Stimulated activated CD4-positive, alpha-beta T cell treated with anti-CD3 and anti-CD28 coated beads, Interleukin-1b, Interleukin-23, amount 100 ng/mL, for 48 hours (primary cell): ENCODE results near the gene JAZF1.

ENCODE experiments used
- DNase-seq: peaks from one replicate; pipeline ENCODE4 v3.0.0-alpha.2; 2020

Gene JAZF1

DNA sequence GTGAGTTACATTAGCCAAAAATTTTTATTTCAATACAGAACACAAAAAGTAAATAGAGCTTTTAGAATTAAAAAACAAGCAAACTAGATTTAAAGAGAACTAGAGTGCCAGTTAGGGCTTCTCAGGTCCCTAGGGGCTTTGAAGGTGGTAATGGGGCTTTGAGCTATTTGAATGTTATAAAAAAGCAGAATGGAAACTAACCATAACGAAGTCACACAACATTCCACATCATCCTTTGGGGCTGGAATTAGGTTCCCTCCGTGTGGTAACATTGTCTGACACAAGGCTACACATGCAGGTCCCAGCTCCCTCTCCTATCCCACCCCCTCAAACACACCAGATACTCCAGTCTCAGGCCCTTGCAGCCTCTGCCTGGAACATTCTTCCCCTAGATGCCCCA lies 15.3 kb downstream of the JAZF1 start:
- DNase-seq = no peak

DNA sequence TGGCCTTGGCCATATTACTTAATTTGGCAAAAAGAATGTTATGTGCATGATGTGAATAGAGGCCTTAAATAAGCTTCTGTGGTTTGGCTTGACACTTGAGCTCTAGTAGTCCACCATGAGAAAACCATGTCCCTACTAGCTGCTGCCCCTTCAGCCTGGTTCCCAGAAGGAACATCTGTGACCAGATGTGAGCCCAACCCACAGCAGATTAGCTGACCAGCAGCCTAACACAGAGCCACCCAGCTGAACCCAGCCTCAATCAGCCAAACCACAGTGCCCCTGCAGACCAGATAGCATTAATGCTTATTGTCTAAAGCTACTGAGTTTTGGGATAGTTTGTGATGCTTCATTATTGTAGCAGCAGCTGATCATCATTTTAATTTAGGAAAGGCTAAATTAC lies 16.6 kb downstream of the JAZF1 start:
- DNase-seq = no peak

DNA sequence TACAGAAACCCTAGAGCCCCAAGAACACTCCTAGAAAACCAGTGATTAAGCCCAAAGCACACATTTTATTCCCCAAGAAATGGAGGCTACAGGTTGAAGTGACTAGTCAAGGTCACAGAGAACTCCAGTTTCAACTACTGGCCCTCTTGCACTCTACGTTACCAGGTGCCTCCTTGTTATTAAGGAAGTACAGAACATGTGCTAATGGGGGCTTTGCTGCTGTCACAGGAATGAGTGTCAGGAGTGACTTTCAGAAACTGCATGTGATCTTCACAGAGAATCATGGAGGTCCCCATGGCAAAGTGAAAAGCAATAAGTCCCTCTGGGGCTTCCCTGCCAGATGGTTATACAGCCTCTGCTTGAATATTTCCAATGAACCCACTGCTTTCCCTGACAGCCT lies 19.3 kb downstream of the JAZF1 start:
- DNase-seq = no peak

DNA sequence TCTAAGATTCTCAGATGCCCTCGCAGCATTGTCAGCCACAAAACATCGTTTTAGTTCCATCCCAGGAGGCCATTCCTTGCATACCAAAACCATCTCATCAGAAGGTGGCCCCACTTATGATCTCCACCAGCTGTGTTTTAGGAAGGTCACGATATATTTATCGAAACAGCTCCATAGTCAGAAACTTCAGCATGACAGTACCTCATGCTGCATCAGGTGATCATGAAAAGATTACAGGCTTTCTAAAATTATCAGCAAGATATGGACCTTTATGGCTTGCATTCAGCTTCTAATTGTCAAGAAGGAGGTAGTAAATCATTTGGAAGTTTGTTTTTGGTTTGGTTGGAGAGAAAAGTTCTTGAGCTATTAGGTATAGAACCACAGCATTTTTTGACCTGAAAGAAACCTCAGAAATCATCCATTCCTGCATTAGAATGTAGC lies 20.0 kb downstream of the JAZF1 start:
- DNase-seq = no peak

DNA sequence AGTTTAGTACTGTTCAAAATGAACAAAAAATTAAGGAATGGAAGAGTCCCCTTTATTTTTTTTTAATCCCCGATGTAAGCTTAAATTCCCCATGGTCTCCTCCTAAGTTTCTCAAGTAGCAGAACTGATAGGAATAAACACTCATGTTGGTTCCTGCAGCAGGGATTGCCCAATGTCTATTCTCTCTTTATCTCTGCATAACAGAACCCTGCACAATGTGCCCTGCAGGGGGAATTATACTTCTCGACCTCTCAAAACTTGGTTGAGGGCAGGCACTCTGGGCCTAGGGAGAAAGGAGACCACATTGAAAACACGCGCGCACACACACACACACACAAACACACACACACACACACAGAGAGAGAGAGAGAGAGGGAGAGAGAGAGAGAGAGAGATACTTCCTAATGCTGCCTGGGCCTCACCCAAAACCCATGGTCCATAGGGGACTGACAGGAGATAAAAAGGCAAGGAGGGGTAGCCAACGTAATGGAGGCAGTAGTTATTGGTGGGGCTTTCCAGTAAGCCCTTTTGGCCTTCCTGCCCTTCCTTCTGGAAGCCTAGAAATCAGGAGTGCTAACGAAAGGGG lies 22.7 kb downstream of the JAZF1 start:
- no peak for DNase-seq

DNA sequence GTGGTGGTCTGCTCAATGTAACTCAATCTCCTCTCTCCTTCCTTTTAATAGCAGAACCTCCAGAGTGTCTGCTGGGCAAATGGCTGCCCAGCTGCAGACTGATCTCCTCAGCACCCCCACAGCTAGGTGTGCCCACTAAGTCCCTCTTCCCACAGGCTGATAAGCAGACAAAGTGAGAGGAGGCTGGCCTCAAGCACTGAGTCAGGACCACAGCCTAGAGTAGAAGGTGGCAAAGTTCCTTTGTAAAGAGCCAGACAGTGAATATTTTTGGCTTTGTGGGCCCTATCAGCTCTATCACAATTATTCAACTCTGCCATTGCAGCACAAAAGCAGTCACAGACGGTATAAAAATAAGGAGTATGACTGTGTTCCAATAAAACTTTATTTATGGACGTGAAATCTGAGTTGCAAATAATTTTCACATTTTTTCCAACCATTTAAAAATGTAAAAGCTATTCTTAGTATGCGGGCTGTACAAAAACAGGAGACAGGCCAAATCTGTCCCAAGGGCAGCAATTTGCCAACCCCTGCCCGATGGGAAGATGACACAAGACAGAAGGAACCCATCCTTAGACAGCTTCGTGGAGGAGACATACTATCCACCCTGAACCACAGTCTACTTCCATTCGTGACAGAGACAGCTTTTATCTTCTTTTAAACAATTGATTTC lies 23.4 kb downstream of the JAZF1 start:
- DNase-seq = no peak

DNA sequence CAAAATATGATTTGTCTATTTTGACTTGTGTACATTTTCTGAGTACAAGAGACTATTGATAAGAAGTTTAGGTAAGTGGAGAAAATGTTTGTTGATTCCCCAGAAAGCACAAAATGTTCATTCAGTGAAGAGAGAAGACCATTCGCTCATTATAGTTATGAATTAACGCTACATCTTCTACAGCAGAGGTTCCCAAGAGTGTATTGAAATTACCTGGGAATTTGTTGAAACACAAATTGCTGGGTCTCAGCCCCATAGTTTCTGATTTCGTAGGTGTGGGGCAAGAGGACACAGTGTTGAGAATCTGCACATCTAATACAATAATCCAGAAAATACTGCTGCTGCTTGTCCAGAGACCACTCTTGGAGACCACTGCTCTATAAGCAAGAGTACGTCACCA lies 24.2 kb downstream of the JAZF1 start:
- DNase-seq = no peak

DNA sequence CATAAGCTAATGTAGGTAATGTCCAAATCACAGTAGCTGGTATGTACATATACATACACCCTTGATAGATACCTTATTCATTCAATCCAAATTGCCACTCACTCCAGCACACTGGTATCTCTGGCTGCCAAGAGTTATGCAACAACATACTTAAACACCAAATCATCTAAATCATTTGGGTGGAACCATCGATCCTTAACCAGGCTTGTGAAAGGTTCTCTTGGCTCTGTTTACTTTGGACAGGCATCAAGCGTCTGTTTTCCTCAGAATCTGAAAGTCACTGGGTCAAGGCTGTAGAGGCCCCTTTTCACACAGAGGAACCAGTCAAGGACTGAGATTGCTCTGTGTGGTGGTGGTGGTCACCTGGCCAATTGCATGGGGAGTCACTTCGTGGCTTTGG lies 24.6 kb downstream of the JAZF1 start:
- DNase-seq = no peak

DNA sequence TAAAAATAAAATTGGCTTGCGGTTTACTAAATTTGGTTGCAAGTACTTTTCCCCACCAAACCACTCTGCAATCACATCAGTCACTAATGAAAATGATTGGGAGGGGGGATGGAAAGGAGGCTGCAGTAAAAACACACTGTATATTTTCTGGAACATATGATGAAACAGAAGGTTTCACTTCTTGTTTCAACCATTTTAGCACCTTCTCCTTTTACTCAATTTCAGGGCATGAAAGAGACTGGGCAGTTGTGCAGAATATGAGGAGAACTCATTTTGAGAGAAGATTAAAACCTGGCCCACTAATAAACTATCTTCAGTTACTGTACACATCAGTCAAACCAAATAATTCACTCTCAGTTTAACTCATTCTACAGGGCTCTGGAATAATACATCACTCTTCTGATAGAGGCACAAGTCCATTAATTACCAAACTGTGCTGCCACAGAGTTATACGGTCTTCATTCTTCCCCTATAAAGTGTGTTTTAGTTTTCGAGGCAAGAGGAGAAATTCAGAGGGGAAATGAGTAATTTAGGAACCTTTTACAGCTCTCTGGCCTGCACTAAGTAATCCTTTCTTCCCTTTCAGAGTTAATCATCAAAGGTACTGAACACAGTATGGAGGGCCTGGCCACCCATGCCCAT lies 25.5 kb downstream of the JAZF1 start:
- DNase-seq = no peak

DNA sequence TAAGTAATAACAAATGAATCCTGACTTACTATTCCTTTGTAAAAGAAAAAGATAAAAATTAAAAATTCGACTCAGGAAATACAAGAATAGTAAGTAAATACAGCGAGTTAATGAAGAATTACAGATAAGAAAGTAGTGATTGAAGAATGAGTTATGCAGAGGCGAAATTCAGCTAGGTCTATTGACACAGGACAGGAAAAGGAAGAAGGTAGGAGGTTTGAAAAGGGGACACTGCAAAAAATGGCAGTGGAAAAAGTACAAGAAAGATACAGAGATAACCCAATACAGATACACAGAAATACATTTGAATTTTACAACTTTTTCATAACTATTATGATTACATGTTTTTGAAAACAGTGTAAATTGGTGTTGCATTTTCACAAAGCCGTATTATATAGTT lies 28.0 kb downstream of the JAZF1 start:
- no peak for DNase-seq

DNA sequence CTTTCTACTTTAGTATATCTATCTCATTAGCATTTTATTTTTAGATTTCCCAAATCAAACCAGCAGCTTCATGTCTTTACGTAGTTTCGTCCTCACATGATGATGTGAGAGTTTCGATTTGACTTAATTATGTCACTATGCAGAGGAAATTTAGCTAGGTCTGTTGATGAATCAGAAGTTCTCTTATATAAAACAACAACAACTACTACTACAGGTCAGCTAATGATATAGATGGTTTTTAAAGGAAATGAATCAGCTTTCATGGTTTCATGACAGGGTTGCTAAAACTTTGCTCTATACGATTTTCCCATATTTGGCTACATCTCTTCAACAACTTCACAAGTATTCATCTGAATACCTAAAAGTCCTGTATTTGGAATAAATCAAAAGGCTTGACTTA lies 28.6 kb downstream of the JAZF1 start:
- DNase-seq = no peak

DNA sequence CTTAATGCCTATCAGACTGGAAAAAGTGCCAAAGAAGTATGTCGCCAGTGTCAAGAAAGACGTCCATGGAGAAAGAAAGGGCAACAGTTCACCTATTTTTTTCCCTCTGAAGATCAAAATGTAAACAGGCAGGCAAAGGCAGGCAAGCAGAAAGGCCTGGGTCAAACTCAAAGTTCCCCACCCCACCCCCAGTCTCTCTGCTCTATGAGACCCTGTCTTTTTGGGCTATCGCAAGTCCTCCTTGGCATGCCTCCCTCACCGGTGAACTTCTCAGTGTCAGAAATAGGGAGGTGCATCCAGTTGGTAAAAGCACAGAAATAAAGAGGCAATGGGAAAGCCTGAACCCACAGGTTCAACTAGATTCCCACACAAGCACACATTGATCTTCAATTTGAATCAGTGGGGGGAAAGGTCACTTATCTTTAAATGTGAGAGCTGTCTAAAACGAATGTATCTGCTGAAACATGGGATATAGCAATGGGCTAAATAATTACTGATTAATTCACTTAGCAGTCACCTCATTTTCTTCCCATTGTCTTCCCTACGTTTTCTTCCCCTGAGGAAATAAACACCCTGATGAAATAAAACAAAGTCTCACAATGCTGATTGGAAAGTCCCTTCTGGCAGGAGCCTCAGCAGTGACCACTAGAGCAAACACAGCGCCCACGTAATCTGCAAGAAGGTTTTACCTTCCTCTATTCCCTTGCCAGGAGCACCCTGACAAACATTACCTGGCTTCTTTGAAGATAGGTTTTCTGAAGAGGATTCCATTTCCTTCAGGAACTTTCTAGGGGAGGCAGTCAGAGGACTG lies 31.1 kb downstream of the JAZF1 start:
- DNase-seq = no peak

DNA sequence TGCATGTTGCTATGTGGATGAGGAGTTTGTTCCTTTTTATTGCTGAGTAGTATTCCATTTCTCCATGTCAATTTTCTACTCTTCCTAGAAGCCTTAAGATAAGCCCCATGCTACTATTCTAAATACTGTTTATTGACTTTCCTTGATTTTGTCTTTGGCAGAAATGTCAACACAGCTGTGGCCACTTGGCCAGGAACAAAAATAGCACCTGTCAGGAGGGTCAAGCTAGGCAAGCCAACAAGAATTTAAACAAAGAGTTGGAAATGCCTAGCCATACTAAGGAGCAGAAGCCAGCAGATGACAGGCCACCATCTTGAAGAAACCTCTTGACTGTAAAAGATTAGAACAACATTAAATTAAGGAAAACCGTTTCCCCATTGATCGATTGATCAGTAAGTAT lies 34.7 kb downstream of the JAZF1 start:
- no peak for DNase-seq

DNA sequence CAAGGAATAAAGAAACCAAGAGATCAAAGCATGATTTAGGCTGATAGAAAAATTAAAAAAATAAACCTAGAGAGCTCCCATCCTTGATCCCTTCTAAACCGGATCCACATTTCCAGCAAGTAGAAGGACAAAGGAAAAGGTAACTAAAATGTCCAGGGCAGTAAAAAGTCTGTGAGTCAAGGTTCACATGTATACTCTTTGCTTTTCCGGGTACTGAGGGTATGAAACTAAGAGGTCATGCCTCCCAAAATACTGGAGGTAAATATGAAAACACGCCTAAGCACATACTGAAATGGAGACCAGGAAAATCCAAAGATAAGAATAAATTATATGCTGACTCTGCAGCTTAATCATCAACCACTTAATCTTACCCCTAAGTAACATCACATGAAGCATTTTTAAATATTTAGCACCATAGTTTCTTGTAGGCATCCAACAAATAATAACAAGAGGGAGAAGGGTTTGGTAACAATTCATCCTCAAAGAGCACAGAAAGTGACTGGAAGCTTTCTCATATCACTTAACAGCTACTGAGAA lies 35.4 kb downstream of the JAZF1 start:
- no peak for DNase-seq

DNA sequence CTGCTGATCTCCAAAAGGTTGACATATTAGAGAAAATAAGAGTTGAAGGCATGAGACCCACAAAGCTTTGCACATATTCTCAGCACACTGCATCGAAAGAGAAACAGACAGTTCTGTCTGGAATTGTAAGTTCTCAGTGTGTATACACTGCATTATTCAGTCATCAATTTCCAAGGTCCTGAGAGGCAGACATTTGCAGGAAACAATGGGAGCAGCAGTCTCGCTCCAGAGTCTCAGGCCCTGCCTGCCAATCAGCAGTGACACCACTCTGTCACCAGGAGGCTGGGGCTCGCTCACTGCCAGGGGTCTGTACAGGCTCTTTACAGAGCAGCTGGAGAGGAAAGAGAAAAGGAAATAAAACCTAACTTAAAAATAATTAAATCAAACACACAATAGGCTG lies 36.3 kb downstream of the JAZF1 start:
- DNase-seq = no peak

DNA sequence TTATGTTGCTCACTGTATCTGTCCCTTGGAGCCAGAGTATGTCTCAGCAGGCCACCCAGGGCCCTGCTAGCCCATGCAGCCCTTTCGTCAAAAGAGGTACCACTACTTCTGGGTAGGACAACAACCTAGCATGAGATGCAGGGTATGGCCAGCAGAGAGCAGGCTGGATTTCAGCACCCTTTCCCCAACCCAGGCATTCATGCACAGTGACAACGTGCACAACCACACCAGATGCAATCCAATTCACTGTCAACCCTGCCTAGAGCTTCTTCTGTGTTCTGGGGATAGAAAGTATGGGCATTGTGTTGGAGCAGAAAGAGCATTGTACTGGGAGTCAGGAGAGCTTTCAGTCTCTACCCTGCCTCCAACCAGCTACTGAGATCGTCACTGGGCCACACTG lies 37.9 kb downstream of the JAZF1 start:
- DNase-seq = no peak

DNA sequence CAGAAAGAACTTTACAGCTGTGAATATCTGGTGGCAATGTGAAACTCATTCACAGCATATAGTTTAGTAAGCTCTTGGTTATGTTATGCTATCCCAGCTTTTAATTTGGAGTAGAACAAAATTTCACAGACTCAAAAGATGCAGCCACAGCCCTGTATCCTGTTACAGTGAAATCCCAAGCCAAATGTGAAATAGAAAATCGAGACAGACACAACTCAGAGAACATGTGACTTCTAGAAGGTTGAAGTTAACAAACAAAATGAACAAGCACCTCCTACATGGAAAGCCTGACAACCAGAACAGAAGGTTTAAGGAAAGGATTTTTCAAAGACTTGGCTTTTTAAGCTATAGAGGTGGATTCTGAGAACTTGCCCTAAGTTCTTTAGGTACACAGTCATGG lies 39.6 kb downstream of the JAZF1 start:
- no peak for DNase-seq

DNA sequence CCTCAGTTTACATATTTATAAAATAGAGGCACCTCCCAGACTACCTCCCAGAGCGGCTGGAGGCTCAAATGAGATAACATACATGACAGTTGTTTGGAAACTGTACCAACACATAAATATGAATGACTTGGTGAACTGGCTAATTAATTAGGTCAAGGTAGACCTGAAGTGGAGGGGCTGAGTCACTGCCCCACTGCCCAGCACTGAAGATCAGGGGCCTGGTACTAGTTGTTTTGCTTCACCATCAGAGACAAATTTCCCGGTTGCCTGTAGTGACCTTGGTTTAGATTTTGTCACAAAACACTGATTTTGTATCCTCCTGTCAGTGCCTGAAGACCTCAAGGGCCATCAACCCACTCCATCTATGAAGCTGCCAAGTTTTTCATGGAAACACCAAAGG lies 41.8 kb downstream of the JAZF1 start:
- DNase-seq = no peak

DNA sequence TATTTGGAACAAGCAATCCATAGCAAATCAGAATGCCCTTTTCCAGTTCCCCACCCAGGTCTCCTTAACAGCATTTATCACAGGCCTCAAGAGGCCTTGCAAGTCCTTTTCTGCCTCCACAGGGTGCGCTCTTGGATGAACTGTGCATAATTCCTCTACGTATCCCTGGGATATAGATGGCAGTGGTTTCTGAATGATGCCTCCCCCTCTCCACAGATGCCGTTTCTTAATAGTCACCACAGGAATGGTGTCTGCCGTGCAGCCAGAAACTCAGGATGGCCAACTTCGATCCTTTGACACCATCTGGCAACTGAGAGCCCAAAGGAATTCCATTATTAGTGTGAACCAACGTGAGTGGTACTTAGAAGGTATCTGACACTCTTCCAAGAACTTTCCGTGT lies 43.1 kb downstream of the JAZF1 start:
- no peak for DNase-seq

DNA sequence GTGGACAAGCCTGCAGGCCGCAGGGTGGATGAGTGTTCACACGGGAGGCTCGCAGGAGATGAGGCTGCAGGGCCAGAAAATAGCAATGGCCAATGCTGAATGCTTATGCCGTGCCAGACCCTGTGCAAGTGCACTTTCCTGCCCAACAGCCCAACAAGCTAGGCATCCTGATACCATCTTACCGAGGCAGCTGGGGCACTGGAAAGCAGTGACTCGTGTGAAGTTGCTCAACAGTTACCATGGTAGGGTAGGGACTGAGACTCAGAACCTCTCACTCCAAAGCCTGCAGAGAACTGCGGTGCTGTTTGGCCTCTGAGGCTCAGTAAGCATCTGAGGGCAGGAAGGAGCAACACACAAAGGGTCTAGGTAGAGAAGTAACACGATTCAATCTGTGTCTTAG lies 43.7 kb downstream of the JAZF1 start:
- peak; percentile 32 for DNase-seq

DNA sequence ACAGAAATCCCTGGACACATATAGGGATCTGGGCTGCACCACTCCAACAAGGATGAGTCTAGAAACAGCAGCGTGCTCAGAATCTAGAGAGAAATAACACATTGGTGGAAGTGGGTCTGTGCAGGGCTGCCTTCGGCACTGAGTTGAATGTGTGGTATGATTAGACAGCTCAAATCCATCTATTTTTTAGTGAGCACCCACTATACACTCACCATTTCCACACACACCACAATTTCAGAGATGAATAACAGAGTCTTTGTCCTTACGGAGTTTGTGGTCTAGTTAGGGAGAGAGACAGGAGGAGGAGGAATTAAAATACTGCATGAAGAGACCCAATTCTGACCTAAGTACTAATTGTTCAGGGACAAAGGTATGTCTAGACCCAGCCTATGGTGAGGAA lies 44.2 kb downstream of the JAZF1 start:
- no peak for DNase-seq

DNA sequence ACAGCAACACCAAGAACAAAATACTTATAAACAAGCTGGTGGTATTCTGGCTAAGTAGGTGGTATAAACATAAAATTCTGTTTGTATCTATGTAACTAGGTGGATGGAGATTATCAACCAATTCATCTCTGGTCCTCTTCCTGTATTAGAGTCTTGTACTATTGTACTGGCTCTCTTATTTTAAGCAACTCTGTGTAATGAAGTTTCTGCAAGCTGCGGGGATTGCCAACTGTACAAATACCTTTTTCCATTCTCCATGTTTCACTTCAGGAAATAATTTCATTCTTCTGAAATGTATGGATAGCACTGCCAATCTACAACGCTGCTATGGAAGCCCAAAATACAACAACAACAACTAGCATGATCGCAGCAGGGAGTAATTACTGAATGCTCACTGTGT lies 44.8 kb downstream of the JAZF1 start:
- no peak for DNase-seq

DNA sequence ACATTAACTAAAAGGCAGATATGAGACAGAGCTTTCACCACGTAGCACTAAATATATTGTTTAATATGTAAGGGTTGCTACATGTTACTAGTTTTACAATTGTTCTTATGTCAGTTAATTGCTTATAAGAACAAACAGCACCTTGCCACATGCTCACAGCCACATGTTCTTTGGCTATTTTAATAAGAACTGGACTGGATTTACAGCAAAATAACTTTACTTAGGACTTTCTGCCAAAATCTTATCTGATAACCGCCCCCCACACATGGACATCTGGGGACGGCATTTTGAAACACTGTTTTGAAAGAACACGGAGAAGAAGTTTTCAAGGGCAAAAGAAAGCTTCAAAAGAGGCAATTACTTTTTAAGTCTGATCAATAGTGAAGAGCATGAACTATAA lies 45.3 kb downstream of the JAZF1 start:
- no peak for DNase-seq

DNA sequence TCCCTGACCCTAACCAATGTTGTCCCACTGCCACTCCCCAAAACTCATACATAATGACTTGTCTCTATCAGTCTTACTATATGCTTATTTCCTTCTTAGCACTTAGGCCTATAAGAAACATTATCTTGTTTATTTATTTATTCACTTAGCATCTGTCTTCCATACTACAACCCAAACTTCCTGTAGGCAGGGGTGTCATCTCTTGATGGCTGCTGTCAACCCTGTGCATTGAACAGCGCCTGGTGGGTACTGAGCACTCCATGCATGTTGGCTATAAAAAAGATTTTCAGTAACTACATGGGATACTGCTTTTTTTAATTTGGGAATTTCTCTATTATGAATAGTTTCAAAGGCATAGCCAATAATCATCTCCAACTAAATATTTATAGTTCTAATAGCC lies 46.7 kb downstream of the JAZF1 start:
- DNase-seq = no peak
